ENCODE measurements around the gene XPR1. TPM values are rescaled to one million over a fixed set of nuclear protein-coding genes. Genes with fewer than 3 reads are reported as not detected.

XPR1 gene
- total and polyA plus RNA-seq, 2 of the 8 experiments (the other 6 are each of a cell fraction or from before 2014, with no cell fraction given): 28.6 to 43.9 TPM

DNA sequence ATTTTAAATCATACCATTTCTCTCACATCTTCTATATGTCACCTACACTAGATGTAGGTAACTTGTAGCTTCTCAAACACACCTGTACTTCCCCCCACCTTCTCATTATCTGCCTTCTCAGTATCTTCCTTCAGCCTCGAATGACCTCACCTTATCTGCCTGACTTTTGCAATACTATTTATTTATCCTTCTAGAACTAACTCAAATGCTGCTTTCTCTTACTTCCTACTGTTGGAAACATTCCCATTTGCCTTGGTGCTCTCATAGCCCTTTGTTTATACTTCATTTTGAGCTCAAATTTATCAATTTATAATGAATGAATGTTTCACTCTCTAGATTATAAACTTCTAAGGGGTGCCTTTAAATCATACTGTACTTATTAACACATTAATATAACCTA lies 230.5 kb downstream of the XPR1 start:
- H3K4me2 ChIP-seq (ENCODE audit: insufficient read depth in 1 of 2, low read depth in 2 of 2, low read length in 2 of 2): no peak overlapping the region
- no peaks in the 10 kb centered on the region for H3K4me1 ChIP-seq (replicated peaks in 1 of 4; ENCODE audit: control insufficient read depth in 3 of 4, insufficient read depth in 4 of 4, low read length in 3 of 4)
- no peak overlapping the region for H3K9ac ChIP-seq (replicated peaks in 1 of 4; ENCODE audit: extremely low read depth in 1 of 4, low read depth in 3 of 4, low read length in 3 of 4)
- H3K79me2 ChIP-seq (ENCODE audit: control insufficient read depth in 1 of 2, insufficient read depth in 2 of 2, low read length in 2 of 2): no peaks in the 10 kb centered on the region
- TF ChIP-seq HDAC6 (IDR thresholded peaks at IDR 0.05; ENCODE audit: low read depth, low read length) (no peak), EP300 (IDR thresholded peaks at IDR 0.05; ENCODE audit: borderline replicate concordance in 1 of 2, low read depth in 2 of 2, low read length in 2 of 2) (no peak), MAFK (IDR thresholded peaks at IDR 0.05; ENCODE audit: low read depth, low read length) (no peak), TBP (IDR thresholded peaks at IDR 0.05; ENCODE audit: low read depth, low read length) (no peak), BCL11A (IDR thresholded peaks at IDR 0.05; ENCODE audit: low read depth in 2 of 2, low read length in 2 of 2) (no peak)
- no peak overlapping the region for H3K23ac ChIP-seq (ENCODE audit: insufficient read length)
- H3K27ac ChIP-seq (ENCODE audit: low read depth, low read length): no peak overlapping the region
- no peak overlapping the region for H4K91ac ChIP-seq (replicated peaks; ENCODE audit: insufficient read length, low read length)
- no peak overlapping the region for H2BK12ac ChIP-seq (ENCODE audit: low read depth, low read length)
- no peak overlapping the region for H2AFZ ChIP-seq (ENCODE audit: low read length)
- no peaks in the 10 kb centered on the region for H3K23me2 ChIP-seq (ENCODE audit: low read depth, low read length)
- no peak overlapping the region for H2BK120ac ChIP-seq (replicated peaks; ENCODE audit: low read depth, low read length)
- POLR2A ChIA-PET (ENCODE audit: partially characterized antibody): interaction anchor here (1.1 kb wide), 2 partner anchors 343 to 360 kb away, joined by 3 to 5 read pairs; partner anchors contain the start of gene ACBD6
- H4K20me1 ChIP-seq (replicated peaks in 1 of 2; ENCODE audit: control insufficient read depth in 1 of 2, insufficient read depth in 2 of 2, low read length in 2 of 2): no peaks in the 10 kb centered on the region
- no peaks in the 10 kb centered on the region for H3K27me3 ChIP-seq (replicated peaks in 1 of 4; ENCODE audit: control insufficient read depth in 3 of 4, extremely low read depth in 1 of 4, insufficient read depth in 3 of 4, low read length in 3 of 4)
- H2BK20ac ChIP-seq (ENCODE audit: low read length): no peak overlapping the region
- CTCF ChIA-PET (ENCODE audit: partially characterized antibody): interaction anchor here (0.5 to 5.2 kb wide), 43 partner anchors 8 to 613 kb away, joined by 3 to 77 read pairs (median 4); no protein-coding TSS in a partner anchor
- no peak overlapping the region for H3K14ac ChIP-seq (ENCODE audit: insufficient read length)
- H3K36me3 ChIP-seq (ENCODE audit: control insufficient read depth in 2 of 4, insufficient read depth in 4 of 4, low read length in 3 of 4): peaks cover 0 to 11% (median 2%) of the 10 kb centered on the region in 4 experiments; a peak in 2 of 8 replicates
- no peaks in the 10 kb centered on the region for H3K79me1 ChIP-seq (ENCODE audit: low read depth, low read length)
- no peaks in the 10 kb centered on the region; a peak in 1 of 4 replicates for H3K9me3 ChIP-seq (ENCODE audit: insufficient read depth in 2 of 2, low read depth in 1 of 2, low read length in 1 of 2)
- H4K5ac ChIP-seq (ENCODE audit: insufficient read length, low read depth, low read length): no peak overlapping the region
- WGBS, 2 experiments (ENCODE audit: extremely low coverage in 1 of 2, insufficient coverage in 1 of 2, insufficient read length in 1 of 2, insufficient replicate concordance in 2 of 2, low coverage in 1 of 2, low lambda C conversion rate in 2 of 2, missing lambda C conversion rate in 1 of 2): 96% methylated on average over 1 of the region's 1 CpG; no CpG with 5 or more reads in 1 of the 2 experiments
- no peak for FAIRE-seq
- no peak overlapping the region for H2BK15ac ChIP-seq (ENCODE audit: low read length)
- no peak overlapping the region for H3K18ac ChIP-seq (ENCODE audit: extremely low read depth, low read length)
- no peak for DNase-seq (ENCODE audit: low read depth in 1 of 2, low spot score in 2 of 2)
- no peak overlapping the region for H3K4me3 ChIP-seq (ENCODE audit: extremely low read depth in 1 of 4, insufficient read depth in 2 of 4, low read depth in 3 of 4, low read length in 4 of 4)
- no peak overlapping the region for H2BK5ac ChIP-seq (ENCODE audit: low read depth, low read length)
- no peak overlapping the region for H3K56ac ChIP-seq (replicated peaks; ENCODE audit: insufficient read length, low read depth, low read length)
- no peak overlapping the region for H3K4ac ChIP-seq (replicated peaks; ENCODE audit: insufficient read length, low read depth, low read length)
- H4K8ac ChIP-seq (ENCODE audit: extremely low read depth, insufficient read depth, low read length): no peak overlapping the region
- H2AK5ac ChIP-seq (ENCODE audit: low read depth, low read length): no peak overlapping the region

Data from H1 (cell line).